ENCODE measurements around the gene SLC25A21.

SLC25A21 gene

DNA sequence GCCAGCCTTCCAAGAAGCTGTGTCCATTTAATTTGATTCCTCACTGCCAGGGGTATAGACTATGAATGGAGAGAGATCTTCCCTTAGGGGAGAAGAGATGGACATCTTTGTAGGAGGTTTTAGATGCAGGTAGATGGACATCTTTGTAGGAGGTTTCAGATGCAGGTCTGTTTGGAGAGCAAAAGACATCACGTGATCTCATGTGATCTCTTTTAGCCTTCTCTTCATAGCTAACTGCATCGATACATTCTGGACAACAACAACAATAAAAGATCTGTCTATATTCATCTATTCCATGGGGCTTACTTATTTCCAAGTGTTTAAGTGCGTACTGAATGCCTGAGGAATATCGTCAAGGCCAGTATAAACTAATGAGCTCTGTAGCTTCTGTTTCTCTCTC is 347.6 kb downstream of the SLC25A21 start:
- no CpG with 5 or more reads among the region's 4 CpGs for WGBS, 2 donors (ENCODE audit: extremely low coverage in 2 of 2, insufficient read length in 2 of 2, insufficient replicate concordance in 1 of 2)

DNA sequence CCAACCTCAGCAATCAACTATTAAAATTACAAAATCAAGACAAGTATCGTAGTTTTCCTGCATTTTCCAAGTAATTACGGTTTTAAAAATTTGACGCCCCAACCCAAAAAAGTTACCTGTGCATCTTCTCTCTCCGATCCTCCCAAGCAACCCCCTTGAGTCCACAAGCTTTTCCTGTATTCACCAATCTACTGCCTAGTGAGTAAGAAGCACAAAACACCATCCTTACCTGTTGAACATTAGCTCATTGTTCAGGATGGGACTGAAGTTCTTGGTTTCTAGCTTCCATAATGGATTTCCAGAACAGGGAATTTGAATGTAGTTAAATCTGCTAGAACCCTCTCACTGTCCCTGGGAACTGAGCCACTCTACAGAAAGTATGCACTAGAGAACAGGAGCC is 348.8 kb downstream of the SLC25A21 start:
- Histone ChIP-seq H3K4me1 (ENCODE audit: control insufficient read depth in 2 of 2, insufficient read depth in 1 of 2, low read depth in 1 of 2, low read length in 2 of 2) (peaks cover 2 to 7% of the 10 kb centered on the region in 2 donors), H3K14ac (ENCODE audit: low read length) (no peak overlapping the region), H4K91ac (ENCODE audit: low read depth, low read length, poor library complexity) (no peak overlapping the region), H2BK5ac (ENCODE audit: low read length) (no peak overlapping the region), H3K23ac (ENCODE audit: low read depth, low read length, poor library complexity) (no peak overlapping the region), H4K8ac (ENCODE audit: low read depth, low read length) (no peak overlapping the region), H3K27ac (replicated peaks; ENCODE audit: low read length) (no peak overlapping the region), H3K4me2 (ENCODE audit: insufficient read depth, low read length, poor library complexity, severe bottlenecking) (no peak overlapping the region), H3K9ac (ENCODE audit: low read depth, low read length, poor library complexity) (no peak overlapping the region), H2BK15ac (ENCODE audit: low read length) (no peak overlapping the region), H3K4me3 (ENCODE audit: low read length in 2 of 2) (no peak overlapping the region), H2AK5ac (ENCODE audit: low read depth, low read length) (no peak overlapping the region), H3K36me3 (replicated peaks in 1 of 2; ENCODE audit: control insufficient read depth in 2 of 2, insufficient read depth in 2 of 2, low read length in 2 of 2) (no peaks in the 10 kb centered on the region), H2BK120ac (ENCODE audit: low read depth, low read length) (no peak overlapping the region), H2AFZ (ENCODE audit: low read length) (no peak overlapping the region), H3K18ac (ENCODE audit: low read length) (no peak overlapping the region), H3K4ac (ENCODE audit: low read length) (no peak overlapping the region), H3K9me3 (replicated peaks in 1 of 2; ENCODE audit: control insufficient read depth in 2 of 2, insufficient read depth in 1 of 2, low read depth in 1 of 2, low read length in 2 of 2) (no peaks in the 10 kb centered on the region), H2BK12ac (ENCODE audit: low read length) (no peak overlapping the region), H3K79me1 (ENCODE audit: low read depth, low read length) (no peaks in the 10 kb centered on the region), H3K27me3 (ENCODE audit: control insufficient read depth in 3 of 3, insufficient read depth in 3 of 3, low read depth in 1 of 3, low read length in 3 of 3) (no peaks in the 10 kb centered on the region)
- DNase-seq (ENCODE audit: low spot score) = no peak
- no CpG with 5 or more reads among the region's 4 CpGs for WGBS, 2 donors (ENCODE audit: extremely low coverage in 2 of 2, insufficient read length in 2 of 2, insufficient replicate concordance in 1 of 2)

More for the DNA sequence above, 347.6 kb downstream of the SLC25A21 start:
- no peaks in the 10 kb centered on the region for H3K36me3 ChIP-seq (replicated peaks in 1 of 2; ENCODE audit: control insufficient read depth in 2 of 2, insufficient read depth in 2 of 2, low read length in 2 of 2)
- peaks cover 0 to 2% of the 10 kb centered on the region in 2 donors for H3K4me1 ChIP-seq (ENCODE audit: control insufficient read depth in 2 of 2, insufficient read depth in 1 of 2, low read depth in 1 of 2, low read length in 2 of 2)
- H2BK120ac ChIP-seq (ENCODE audit: low read depth, low read length) = no peak overlapping the region
- no peak overlapping the region for H3K9ac ChIP-seq (ENCODE audit: low read depth, low read length, poor library complexity)
- H3K27ac ChIP-seq (replicated peaks; ENCODE audit: low read length) = no peak overlapping the region
- H3K18ac ChIP-seq (ENCODE audit: low read length) = no peak overlapping the region
- H2BK15ac ChIP-seq (ENCODE audit: low read length) = no peak overlapping the region
- no peaks in the 10 kb centered on the region for H3K9me3 ChIP-seq (replicated peaks in 1 of 2; ENCODE audit: control insufficient read depth in 2 of 2, insufficient read depth in 1 of 2, low read depth in 1 of 2, low read length in 2 of 2)
- H3K4me3 ChIP-seq (ENCODE audit: low read length in 2 of 2) = no peak overlapping the region
- no peak overlapping the region for H3K14ac ChIP-seq (ENCODE audit: low read length)
- no peak overlapping the region for H2AK5ac ChIP-seq (ENCODE audit: low read depth, low read length)
- no peak overlapping the region for H4K8ac ChIP-seq (ENCODE audit: low read depth, low read length)
- no peak overlapping the region for H3K23ac ChIP-seq (ENCODE audit: low read depth, low read length, poor library complexity)
- H3K79me1 ChIP-seq (ENCODE audit: low read depth, low read length) = no peaks in the 10 kb centered on the region
- no peak overlapping the region for H3K4me2 ChIP-seq (ENCODE audit: insufficient read depth, low read length, poor library complexity, severe bottlenecking)
- no peak overlapping the region for H2BK12ac ChIP-seq (ENCODE audit: low read length)
- no peak for DNase-seq (ENCODE audit: low spot score)
- no peak overlapping the region for H2AFZ ChIP-seq (ENCODE audit: low read length)
- no peak overlapping the region for H2BK5ac ChIP-seq (ENCODE audit: low read length)
- H3K27me3 ChIP-seq (ENCODE audit: control insufficient read depth in 3 of 3, insufficient read depth in 3 of 3, low read depth in 1 of 3, low read length in 3 of 3) = no peaks in the 10 kb centered on the region
- no peak overlapping the region for H3K4ac ChIP-seq (ENCODE audit: low read length)
- no peak overlapping the region for H4K91ac ChIP-seq (ENCODE audit: low read depth, low read length, poor library complexity)

DNA sequence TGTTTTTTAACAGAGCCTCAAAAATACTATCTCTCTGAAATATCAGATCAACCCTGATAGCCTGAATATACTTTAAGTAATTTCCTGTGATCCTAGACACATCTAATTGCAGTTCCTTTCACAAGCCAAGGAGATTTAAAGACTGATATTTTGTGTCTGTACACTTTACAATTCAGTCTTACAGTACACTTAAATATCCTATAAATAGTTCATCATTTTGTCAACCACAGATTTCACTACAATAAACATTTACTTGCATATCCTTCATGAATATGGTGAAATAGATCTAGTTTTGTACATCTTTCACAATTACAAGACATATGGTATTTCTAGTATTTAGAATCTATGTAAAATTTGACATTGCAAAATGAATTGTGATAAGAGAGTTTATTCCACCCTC is 349.7 kb downstream of the SLC25A21 start:
- Histone ChIP-seq H2BK15ac (ENCODE audit: low read length) (no peak overlapping the region), H3K4ac (ENCODE audit: low read length) (no peak overlapping the region), H2BK120ac (ENCODE audit: low read depth, low read length) (no peak overlapping the region), H3K9me3 (replicated peaks in 1 of 2; ENCODE audit: control insufficient read depth in 2 of 2, insufficient read depth in 1 of 2, low read depth in 1 of 2, low read length in 2 of 2) (no peaks in the 10 kb centered on the region), H3K36me3 (replicated peaks in 1 of 2; ENCODE audit: control insufficient read depth in 2 of 2, insufficient read depth in 2 of 2, low read length in 2 of 2) (no peaks in the 10 kb centered on the region), H3K14ac (ENCODE audit: low read length) (no peak overlapping the region), H3K9ac (ENCODE audit: low read depth, low read length, poor library complexity) (no peak overlapping the region), H2BK5ac (ENCODE audit: low read length) (no peak overlapping the region), H3K27me3 (ENCODE audit: control insufficient read depth in 3 of 3, insufficient read depth in 3 of 3, low read depth in 1 of 3, low read length in 3 of 3) (no peaks in the 10 kb centered on the region), H3K4me3 (ENCODE audit: low read length in 2 of 2) (no peak overlapping the region), H4K91ac (ENCODE audit: low read depth, low read length, poor library complexity) (no peak overlapping the region), H2BK12ac (ENCODE audit: low read length) (no peak overlapping the region), H3K79me1 (ENCODE audit: low read depth, low read length) (no peaks in the 10 kb centered on the region), H2AK5ac (ENCODE audit: low read depth, low read length) (no peak overlapping the region), H3K4me1 (ENCODE audit: control insufficient read depth in 2 of 2, insufficient read depth in 1 of 2, low read depth in 1 of 2, low read length in 2 of 2) (peaks cover 4 to 7% of the 10 kb centered on the region in 2 donors), H3K23ac (ENCODE audit: low read depth, low read length, poor library complexity) (no peak overlapping the region), H3K18ac (ENCODE audit: low read length) (no peak overlapping the region), H2AFZ (ENCODE audit: low read length) (no peak overlapping the region), H4K8ac (ENCODE audit: low read depth, low read length) (no peak overlapping the region), H3K27ac (replicated peaks; ENCODE audit: low read length) (no peak overlapping the region), H3K4me2 (ENCODE audit: insufficient read depth, low read length, poor library complexity, severe bottlenecking) (no peak overlapping the region)
- no peak for DNase-seq (ENCODE audit: low spot score)

DNA sequence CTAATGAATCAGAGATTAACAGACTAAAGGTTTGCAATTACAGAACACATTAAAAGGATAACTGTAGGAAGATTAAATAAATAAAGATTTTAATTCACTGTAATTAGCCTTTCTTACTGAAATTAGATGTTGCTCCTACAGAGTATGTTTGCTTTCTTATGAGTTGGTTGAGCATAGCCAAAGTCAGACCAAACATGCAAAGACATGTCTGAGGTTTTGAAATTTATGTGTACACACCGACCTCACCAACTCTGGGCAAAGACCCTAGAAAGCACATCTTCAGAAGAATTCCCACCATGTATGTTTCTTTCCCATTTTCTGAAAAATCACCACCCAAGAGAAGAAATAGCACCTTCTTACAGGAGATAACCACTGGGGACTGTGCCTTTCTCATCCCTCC is 351.5 kb downstream of the SLC25A21 start:
- Histone ChIP-seq H2BK5ac (ENCODE audit: low read length) (no peak overlapping the region), H3K4me1 (ENCODE audit: control insufficient read depth in 2 of 2, insufficient read depth in 1 of 2, low read depth in 1 of 2, low read length in 2 of 2) (peaks cover 4 to 7% of the 10 kb centered on the region in 2 donors), H3K36me3 (replicated peaks in 1 of 2; ENCODE audit: control insufficient read depth in 2 of 2, insufficient read depth in 2 of 2, low read length in 2 of 2) (no peaks in the 10 kb centered on the region), H4K91ac (ENCODE audit: low read depth, low read length, poor library complexity) (no peak overlapping the region), H3K27me3 (ENCODE audit: control insufficient read depth in 3 of 3, insufficient read depth in 3 of 3, low read depth in 1 of 3, low read length in 3 of 3) (no peaks in the 10 kb centered on the region), H4K8ac (ENCODE audit: low read depth, low read length) (no peak overlapping the region), H3K27ac (replicated peaks; ENCODE audit: low read length) (no peak overlapping the region), H3K4me2 (ENCODE audit: insufficient read depth, low read length, poor library complexity, severe bottlenecking) (no peak overlapping the region), H3K9ac (ENCODE audit: low read depth, low read length, poor library complexity) (no peak overlapping the region), H2AFZ (ENCODE audit: low read length) (no peak overlapping the region), H2BK12ac (ENCODE audit: low read length) (no peak overlapping the region), H3K79me1 (ENCODE audit: low read depth, low read length) (no peaks in the 10 kb centered on the region), H2AK5ac (ENCODE audit: low read depth, low read length) (no peak overlapping the region), H3K4me3 (ENCODE audit: low read length in 2 of 2) (no peak overlapping the region), H3K14ac (ENCODE audit: low read length) (no peak overlapping the region), H3K9me3 (replicated peaks in 1 of 2; ENCODE audit: control insufficient read depth in 2 of 2, insufficient read depth in 1 of 2, low read depth in 1 of 2, low read length in 2 of 2) (no peaks in the 10 kb centered on the region), H3K23ac (ENCODE audit: low read depth, low read length, poor library complexity) (no peak overlapping the region), H3K18ac (ENCODE audit: low read length) (no peak overlapping the region), H2BK120ac (ENCODE audit: low read depth, low read length) (no peak overlapping the region), H3K4ac (ENCODE audit: low read length) (no peak overlapping the region), H2BK15ac (ENCODE audit: low read length) (no peak overlapping the region)
- DNase-seq (ENCODE audit: low spot score) = no peak
- no CpG with 5 or more reads among the region's 1 CpG for whole genome bisulfite sequencing, 2 donors (ENCODE audit: extremely low coverage in 2 of 2, insufficient read length in 2 of 2, insufficient replicate concordance in 1 of 2)

Measured in neuronal stem cell (in vitro differentiated cells).